ENCODE measurements around the gene ARMC8. TPM values are rescaled to one million over a fixed set of nuclear protein-coding genes. Genes with fewer than 3 reads are reported as not detected.
A peak's percentile ranks its signal among the peaks of the same experiment; 100 is the strongest.
"Not testable (repeated sequence)": the region's sequence is repeated elsewhere in the genome, so short reads cannot be mapped to it uniquely, and the experiment has no call there.

The ARMC8 gene
- total RNA-seq (10 to 100 TPM; 40.1 to 92.1 (median 60.3) TPM), polyA plus RNA-seq (10 to 100 TPM; 25.4 to 38.7 (median 27.5) TPM)
- long read RNA-seq, donor 1, full-length matches to known transcripts: 27 of 52 reads
- long read RNA-seq, donor 1, partial matches to known transcripts: 1 of 52 reads
- long read RNA-seq, donor 1, other reads (novel, unspliced or antisense): 24 of 52 reads
- long read RNA-seq, donor 2, full-length matches to known transcripts: 76 of 131 reads
- long read RNA-seq, donor 2, partial matches to known transcripts: 9 of 131 reads
- long read RNA-seq, donor 2, other reads (novel, unspliced or antisense): 46 of 131 reads

- peaks cover 41% of the 10 kb centered on the region for H3K4me1 ChIP-seq
- DNase-seq (peak; percentile 62 to 82), ATAC-seq (peak; percentile 67 to 94 (median 83))
- peaks cover 0 to 16% of the 10 kb centered on the region in 2 donors for H3K36me3 ChIP-seq (ENCODE audit: insufficient read depth in 1 of 2, low read depth in 1 of 2)
- peak within 1 kb of the TSS; percentile 97 for H3K4me3 ChIP-seq
- no peaks in the 10 kb centered on the region for H3K27me3 ChIP-seq (ENCODE audit: insufficient read depth in 3 of 3, low read length in 2 of 3)
- 0 to 1% (median 1%) methylated on average over 52 to 59 of the region's 59 CpGs for WGBS, 3 donors
- no peaks in the 10 kb centered on the region for H3K9me3 ChIP-seq
- intact Hi-C loops (cut with DNase I): loop anchor here in 1 of 2 donors (10.0 kb wide), 1 partner anchor 227 kb away; no protein-coding TSS in a partner anchor
- no peak for TF ChIP-seq CTCF (IDR thresholded peaks at IDR 0.05)
- H3K27ac ChIP-seq: peak within 1 kb of the TSS; percentile 98
Measured at GRCh38 chr3:138187296-138188012, at the start of gene ARMC8. Gene ARMC8 (plus strand): TSS chr3:138187301. CDS start chr3:138187555, 254 bp downstream.

GRCh38 chr3:138137861-138138260 is 49.2 kb upstream of the ARMC8 start:
- intact Hi-C loops (cut with DNase I): no loop called here
- ATAC-seq: no peak
- Histone ChIP-seq H3K27ac (no peak overlapping the region), H3K27me3 (ENCODE audit: insufficient read depth in 3 of 3, low read length in 2 of 3) (peaks cover 0 to 3% (median 0%) of the 10 kb centered on the region in 3 donors), H3K36me3 (ENCODE audit: insufficient read depth in 1 of 2, low read depth in 1 of 2) (no peaks in the 10 kb centered on the region), H3K9me3 (no peaks in the 10 kb centered on the region), H3K4me3 (no peak overlapping the region), H3K4me1 (no peaks in the 10 kb centered on the region)
- DNase-seq: no peak
- no peak for TF ChIP-seq CTCF (IDR thresholded peaks at IDR 0.05)
- WGBS, 3 donors: 60 to 75% (median 72%) methylated on average over 2 of the region's 2 CpGs

GRCh38 chr3:138139691-138140090 is 47.4 kb upstream of the ARMC8 start:
- H3K36me3 ChIP-seq (ENCODE audit: insufficient read depth in 1 of 2, low read depth in 1 of 2): no peaks in the 10 kb centered on the region
- no peak overlapping the region for H3K4me3 ChIP-seq
- WGBS, 3 donors: 38 to 40% (median 40%) methylated on average over 2 of the region's 2 CpGs
- H3K27ac ChIP-seq: no peak overlapping the region
- ATAC-seq: no peak
- no peaks in the 10 kb centered on the region for H3K9me3 ChIP-seq
- peaks cover 0 to 3% (median 0%) of the 10 kb centered on the region in 3 donors for H3K27me3 ChIP-seq (ENCODE audit: insufficient read depth in 3 of 3, low read length in 2 of 3)
- DNase-seq: no peak
- TF ChIP-seq CTCF (IDR thresholded peaks at IDR 0.05): no peak
- no peaks in the 10 kb centered on the region for H3K4me1 ChIP-seq
- intact Hi-C loops (cut with DNase I): no loop called here

- no peak overlapping the region for H3K27ac ChIP-seq
- no peaks in the 10 kb centered on the region for H3K36me3 ChIP-seq (ENCODE audit: insufficient read depth in 1 of 2, low read depth in 1 of 2)
- H3K4me1 ChIP-seq: no peaks in the 10 kb centered on the region
- ATAC-seq (no peak), DNase-seq (no peak)
- H3K9me3 ChIP-seq: no peaks in the 10 kb centered on the region
- intact Hi-C loops (cut with DNase I): no loop called here
- no peak overlapping the region for H3K4me3 ChIP-seq
- TF ChIP-seq CTCF (IDR thresholded peaks at IDR 0.05): no peak
- peaks cover 0 to 3% (median 0%) of the 10 kb centered on the region in 3 donors for H3K27me3 ChIP-seq (ENCODE audit: insufficient read depth in 3 of 3, low read length in 2 of 3)
Measured at GRCh38 chr3:138140940-138141339, 46.2 kb upstream of the ARMC8 start.

GRCh38 chr3:138142181-138142580 is 44.9 kb upstream of the ARMC8 start:
- H3K27ac ChIP-seq; H3K36me3 ChIP-seq (ENCODE audit: insufficient read depth in 1 of 2, low read depth in 1 of 2); H3K4me3 ChIP-seq; H3K4me1 ChIP-seq; H3K27me3 ChIP-seq (ENCODE audit: insufficient read depth in 3 of 3, low read length in 2 of 3); H3K9me3 ChIP-seq; intact Hi-C loops (cut with DNase I); DNase-seq; ATAC-seq: not testable (repeated sequence)
- WGBS, 3 donors: 97 to 99% (median 97%) methylated on average over 3 of the region's 3 CpGs

Data from psoas muscle (tissue), 8 donors.